Amniotic stem cell (primary cell): ENCODE data around the gene NAPA.
A peak's percentile ranks its signal among the peaks of the same experiment; 100 is the strongest.
"Not testable (repeated sequence)": the region's sequence is repeated elsewhere in the genome, so short reads cannot be mapped to it uniquely, and the experiment has no call there.

Experiments used
- DNase-seq: peaks from one replicate; lab custom pipeline; 2025; lab: John Stamatoyannopoulos, UW

NAPA gene

GRCh38 chr19:47486220-47486619 lies 28.6 kb downstream of the NAPA start:
- DNase-seq: not testable (repeated sequence)

DNA sequence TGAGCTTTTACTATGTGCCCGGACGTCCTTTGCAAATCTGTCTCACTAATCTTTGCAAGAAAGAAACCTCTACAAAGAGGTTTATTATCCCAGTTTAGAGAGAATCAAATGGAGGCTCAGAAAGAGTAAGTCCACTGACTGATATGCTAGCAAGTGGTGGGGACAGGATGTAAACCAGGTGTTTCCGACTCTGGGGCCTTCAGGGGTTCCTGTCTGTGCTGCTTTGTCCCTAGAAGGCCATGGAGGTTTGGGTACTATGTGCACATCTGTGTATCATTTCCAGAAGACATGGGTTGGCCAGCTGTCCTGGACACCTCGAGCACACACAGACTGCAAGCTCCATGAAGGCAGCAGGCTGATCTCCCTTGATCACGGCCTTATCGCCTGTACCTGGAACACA lies 29.7 kb downstream of the NAPA start:
- no peak for DNase-seq

GRCh38 chr19:47483800-47484690 lies 30.8 kb downstream of the NAPA start, which contains the start of gene KPTN:
Gene KPTN (minus strand): TSS chr19:47484219. CDS start chr19:47484160, 59 bp downstream.
- DNase-seq: peak; percentile 78

DNA sequence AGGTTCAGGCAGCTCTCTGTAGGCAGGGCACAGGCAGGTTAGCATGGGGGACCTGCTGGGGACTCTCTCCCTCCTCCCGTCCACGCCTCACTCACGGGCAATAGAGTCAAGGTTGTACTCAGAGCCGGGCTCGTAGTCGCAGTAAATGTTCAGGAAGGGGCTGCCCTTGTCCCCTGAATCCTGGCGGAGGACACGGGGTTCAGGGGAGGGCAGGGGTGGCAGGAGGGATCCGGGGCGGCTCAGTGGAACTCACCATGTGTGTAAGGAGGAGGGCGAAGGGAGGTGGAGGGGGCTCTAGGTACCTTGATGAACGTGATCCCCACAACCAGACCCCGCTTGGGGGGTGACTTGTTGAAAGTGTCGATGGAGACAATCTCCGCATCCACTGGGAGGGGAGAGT lies 31.7 kb downstream of the NAPA start:
- DNase-seq: no peak

DNA sequence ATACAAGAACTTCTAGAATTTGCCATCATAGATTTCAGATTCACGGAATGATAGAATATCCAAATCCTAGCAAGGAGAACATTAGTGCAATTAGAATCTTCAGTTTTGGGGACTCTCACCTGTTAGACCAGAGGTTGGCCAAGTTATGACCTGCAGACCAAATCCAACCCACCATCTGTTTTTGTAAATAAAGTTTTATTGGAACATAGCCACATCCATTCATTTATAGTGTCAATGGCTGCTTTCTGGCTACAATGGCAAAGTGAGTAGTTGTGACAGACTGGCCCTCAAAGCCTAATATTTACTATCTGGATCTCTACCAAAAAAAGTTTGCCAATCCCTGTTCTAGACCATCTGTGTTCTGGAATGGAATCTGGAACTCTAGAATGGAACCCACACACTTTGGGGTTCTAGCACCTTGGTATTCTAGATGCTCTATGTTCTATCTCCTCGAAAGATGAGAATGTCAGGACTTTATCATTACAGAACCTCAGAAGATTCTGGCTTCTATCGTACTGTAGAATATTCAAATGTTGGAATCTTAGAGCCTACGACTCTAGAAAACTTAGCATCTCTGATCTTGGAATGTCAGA lies 33.3 kb downstream of the NAPA start:
- DNase-seq: no peak

DNA sequence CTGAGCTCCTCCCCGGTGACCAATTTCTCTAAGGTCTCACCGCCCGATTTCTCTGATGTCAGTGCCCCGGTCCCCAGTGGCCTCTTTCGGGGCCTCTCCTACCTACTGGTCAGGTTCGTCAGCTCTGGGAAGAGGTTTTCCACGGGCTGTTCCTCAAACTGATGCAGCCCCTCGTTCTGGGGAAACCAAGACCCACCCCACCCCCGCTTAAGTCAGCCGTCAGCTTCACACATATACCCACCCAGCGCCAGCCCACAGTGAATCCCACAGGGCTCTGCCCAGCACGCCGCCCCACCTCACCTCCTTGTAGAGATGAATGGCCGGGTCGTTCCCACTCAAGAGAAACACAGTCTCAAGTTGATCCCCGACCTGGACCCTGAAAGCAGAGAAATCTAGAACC lies 34.2 kb downstream of the NAPA start:
- DNase-seq: no peak

GRCh38 chr19:47479701-47480503 lies 35.0 kb downstream of the NAPA start:
- no peak for DNase-seq

DNA sequence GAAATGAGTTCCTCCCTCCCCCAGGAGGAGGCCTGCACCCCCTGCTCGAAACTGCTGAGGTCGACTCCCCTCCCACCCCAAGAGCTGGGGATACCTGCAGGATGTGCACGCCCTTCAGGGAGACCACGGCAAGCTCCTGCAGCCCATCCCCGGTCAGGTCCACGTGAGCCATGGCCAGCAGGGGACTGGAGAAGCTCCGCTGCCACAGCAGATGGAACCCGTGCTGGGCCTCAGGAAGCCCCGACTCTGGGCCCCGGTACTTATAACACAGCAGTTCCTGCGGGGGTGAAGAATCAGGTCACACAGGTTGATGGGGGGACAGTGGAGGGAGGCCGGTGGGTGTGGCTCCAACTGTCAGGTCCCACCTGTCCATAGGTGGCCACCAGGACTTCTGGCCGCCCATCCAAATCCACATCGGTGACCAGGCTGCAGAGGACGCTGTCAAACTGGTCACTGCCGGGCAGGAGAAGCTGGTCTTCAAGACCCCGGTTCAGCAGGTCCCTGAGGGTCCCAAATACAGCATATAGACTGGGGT lies 38.4 kb downstream of the NAPA start:
- DNase-seq: no peak

DNA sequence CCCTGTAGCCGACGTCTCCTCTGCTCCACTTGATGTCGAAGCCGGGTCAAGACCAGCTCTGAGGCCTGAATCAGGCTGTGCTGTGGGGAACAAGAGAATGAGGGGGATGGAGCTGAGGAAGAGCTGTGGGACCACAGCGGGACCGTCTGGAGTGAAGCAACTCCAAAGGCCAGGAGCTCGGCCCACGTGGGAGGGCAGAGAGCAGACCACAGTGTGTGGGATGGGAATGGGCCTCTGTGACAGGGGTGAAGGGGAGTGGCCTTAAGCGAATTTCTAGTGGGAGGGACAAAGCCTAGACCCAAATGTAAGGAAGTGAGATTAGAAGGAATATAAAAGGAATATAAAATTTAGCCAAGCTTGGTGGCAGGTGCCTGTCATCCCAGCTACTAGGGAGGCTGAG lies 39.4 kb downstream of the NAPA start:
- no peak for DNase-seq

- DNase-seq: no peak
Measured at GRCh38 chr19:47473336-47473735, 41.5 kb downstream of the NAPA start.

DNA sequence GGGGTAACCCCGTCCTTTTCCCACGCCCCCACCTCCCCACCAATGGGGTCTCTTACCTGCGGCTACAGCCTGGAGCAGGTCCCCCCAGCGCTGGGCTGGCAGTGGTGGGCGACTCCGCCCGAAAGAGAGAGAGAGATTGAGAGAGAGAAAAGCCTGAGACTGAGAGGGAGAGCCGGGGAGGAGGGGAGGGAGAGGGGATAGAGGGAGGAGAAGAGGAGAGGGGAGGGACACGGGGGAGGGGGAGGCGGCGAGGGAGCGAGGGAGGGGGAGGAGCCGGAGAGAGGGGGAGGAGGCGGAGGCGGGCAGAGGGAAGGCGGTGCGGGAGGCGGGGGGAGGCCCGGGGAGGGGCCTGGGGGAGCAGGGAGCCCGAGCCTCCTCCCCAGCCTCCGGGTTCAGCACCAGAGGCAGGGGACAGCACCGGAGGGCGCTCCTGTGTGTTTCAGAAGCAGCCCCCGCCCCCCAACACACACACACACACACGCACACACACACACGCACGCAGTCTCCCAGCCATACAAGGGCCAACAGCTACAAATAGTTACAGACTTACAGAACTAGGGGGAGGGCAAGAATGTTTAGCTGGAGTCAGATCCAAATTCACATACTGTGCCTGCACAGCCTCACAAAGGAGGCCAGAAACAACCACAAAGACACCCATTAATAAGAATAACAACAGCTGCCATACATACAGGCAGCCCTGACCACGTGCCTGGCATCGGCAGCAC lies 43.0 kb downstream of the NAPA start, which contains the start of gene SLC8A2:
Gene SLC8A2, minus strand, starts transcription at position 161 of the 725 bp plus-strand sequence. CDS start 5,490 bp downstream, outside the sequence.
- DNase-seq: peak; percentile 9

DNA sequence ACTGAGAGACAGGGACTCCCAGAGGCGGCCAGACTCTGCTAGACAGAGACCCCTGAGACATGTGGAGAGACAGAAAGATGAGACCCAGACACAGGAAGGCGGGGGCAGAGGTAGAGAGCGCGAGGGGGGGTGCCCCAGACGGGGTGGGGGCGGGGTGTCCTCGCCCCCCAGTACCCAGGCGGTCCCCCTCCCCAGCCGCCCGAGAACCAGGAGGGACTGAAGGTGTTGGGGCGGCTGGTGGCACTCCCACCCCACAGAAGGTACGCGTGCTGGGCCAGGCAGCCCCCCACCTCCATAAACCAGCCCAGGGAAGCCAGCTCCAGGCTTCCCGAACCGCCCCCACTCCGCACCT lies 43.5 kb downstream of the NAPA start:
- no peak for DNase-seq

DNA sequence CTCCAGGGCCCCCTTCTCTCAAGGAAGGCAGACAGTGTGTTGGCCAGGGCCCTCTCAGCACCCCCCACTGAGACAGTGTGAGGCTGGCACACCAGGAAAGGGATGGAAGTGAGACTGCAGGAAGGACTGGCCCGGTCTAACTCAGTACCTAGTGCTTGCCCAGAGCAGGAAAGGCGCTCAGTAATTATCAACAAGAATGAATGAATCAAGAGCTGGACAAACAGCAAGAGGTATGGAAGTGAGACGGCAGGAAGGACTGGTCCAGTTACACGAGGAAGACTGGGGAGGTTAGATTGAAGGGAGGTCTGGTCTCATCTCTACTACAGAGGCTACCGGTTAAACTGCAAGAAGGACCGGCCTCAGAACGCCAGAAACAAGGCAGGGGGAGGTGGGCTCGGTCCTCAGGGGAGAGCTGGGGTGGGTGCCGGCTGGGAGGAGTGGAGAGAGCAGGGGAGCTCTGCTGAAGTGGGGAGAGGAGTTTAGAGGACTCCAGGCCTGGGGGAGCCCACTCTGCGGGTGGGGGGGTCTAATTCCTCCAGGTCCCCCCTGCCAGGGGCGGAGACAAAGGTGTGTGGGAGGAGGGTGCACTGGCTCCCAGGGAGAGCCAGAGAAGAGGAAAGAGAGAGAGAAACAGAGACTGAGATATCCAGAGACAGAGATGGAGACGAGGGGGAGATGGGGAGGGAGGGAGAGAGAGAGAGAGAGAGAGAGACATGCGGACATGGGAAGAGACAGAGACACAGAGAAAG lies 44.2 kb downstream of the NAPA start:
- DNase-seq: no peak

- no peak for DNase-seq
Measured at GRCh38 chr19:47469719-47470118, 45.1 kb downstream of the NAPA start.

DNA sequence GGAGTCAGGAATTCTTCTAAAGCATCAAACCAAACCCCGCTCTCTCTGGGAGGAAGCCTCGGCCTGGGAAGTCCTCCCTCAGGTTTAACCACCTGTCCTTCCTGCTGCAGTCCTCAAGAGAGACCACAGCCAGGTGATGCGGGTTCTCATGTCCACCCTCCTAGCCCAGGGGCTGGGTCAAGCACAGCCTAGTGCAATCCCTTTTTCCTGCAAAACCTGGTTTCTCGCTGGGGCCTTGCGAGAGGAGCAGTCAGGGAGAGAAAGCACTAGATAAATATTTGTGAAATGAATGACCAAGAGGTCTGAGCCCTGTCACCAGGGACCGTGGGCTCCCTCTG lies 45.5 kb downstream of the NAPA start:
- no peak for DNase-seq

DNA sequence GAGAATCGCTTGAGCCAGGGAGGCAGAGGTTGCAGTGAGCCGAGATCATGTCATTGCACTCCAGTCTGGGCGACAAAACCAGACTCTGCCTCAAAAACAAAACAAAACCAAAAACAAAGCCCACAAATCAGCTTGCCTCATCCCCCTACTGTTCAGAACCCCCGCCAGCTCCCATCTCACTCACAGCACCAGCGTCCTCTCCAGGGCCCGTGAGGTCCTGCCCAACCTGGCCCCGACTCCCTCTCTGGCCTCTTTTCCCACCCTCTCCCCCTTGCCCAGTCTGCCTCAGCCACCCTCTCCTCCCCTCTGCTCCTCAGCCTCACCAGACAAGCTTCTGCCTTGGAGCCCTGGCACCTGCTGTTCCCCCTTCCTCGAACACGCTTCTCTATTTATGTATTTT lies 46.9 kb downstream of the NAPA start:
- no peak for DNase-seq

GRCh38 chr19:47465957-47466356 lies 48.9 kb downstream of the NAPA start:
- DNase-seq: no peak

DNA sequence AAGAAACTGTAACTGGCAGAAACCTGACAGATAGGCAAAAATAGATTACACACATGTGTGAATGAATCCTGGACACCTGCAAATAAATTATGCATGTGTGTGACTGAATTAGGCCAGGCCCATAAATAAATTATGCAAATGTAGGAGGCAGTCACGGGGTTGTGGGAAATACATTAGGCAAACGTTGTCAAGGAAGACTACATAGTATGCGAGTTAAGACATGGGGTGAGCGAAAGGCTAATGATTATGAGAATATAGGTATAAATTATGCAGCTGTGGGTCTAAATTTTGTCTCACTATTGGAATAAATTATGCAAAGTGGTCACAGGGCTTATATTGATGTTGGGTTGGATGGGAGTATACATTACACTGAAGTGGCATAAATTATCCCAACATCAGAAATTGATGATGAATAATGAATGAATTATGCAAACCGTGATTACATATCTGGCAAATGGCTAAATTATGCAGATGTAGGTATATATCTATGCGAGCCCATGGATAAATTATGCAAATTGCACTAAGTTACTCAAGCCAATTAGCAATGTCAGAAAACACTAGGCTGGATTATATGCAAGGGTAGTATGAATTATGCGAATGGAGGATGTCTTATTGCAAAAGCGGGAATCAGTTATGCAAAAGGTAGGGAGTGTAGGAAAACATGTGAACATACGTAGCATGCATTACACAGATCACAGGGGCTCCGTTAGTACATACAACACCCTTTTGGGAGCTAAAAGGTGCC lies 50.0 kb downstream of the NAPA start:
- DNase-seq: no peak

GRCh38 chr19:47461876-47462275 lies 53.0 kb downstream of the NAPA start:
- DNase-seq: no peak

DNA sequence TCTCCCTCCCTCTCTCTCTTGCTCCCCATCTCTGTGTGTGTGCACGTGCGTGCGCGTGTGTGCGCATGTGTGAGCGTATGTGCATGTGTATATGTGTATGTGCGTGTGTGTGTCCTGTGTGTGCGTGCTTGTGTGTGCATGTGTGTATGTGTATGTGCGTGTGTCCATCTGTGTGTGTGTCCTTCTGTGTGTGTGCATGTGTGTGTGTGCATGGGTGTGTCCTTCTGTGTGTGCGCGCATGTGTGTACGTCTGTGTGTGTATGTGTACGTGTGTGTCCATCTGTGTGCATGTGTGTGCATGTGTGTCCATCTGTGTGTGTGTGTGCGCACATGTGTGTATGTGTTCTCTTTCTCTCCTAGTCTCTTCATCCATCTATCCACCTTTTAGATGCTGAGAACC lies 55.4 kb downstream of the NAPA start:
- no peak for DNase-seq
